ENCODE data around the gene CATSPER3. TPM values are rescaled to one million over a fixed set of nuclear protein-coding genes. Genes with fewer than 3 reads are reported as not detected.

Gene CATSPER3
- total RNA-seq, 4 donors from 2014 or later: 0.22 to 1.9 (median 0.70) TPM

GRCh38 chr5:135009736-135010501 lies 42.2 kb downstream of the CATSPER3 start:
- Histone ChIP-seq H3K27ac (no peak overlapping the region), H3K4me1 (no peaks in the 10 kb centered on the region), H3K27me3 (no peaks in the 10 kb centered on the region), H3K36me3 (no peaks in the 10 kb centered on the region), H3K9me3 (no peaks in the 10 kb centered on the region), H3K4me3 (no peak overlapping the region)
- DNase-seq (no peak), ATAC-seq (no peak)
- TF ChIP-seq POLR2A (IDR thresholded peaks at IDR 0.05) (no peak), CTCF (IDR thresholded peaks at IDR 0.05 in 4 of 5, conservative IDR thresholded peaks at IDR 0.05 in 1 of 5) (no peak)
- intact Hi-C loops (cut with DNase I; ENCODE audit: low total_unique reads): no loop called here
- in situ Hi-C loops (cut with MboI; ENCODE audit: low sequenced_read_pairs in 4 of 4): loop anchor here in 1 of 4 donors (25.0 kb wide), 1 partner anchor 177 kb away; no protein-coding TSS in a partner anchor

GRCh38 chr5:135010502-135011354 lies 43.0 kb downstream of the CATSPER3 start:
- Histone ChIP-seq H3K4me3 (no peak overlapping the region), H3K27me3 (no peaks in the 10 kb centered on the region), H3K4me1 (no peaks in the 10 kb centered on the region), H3K9me3 (no peaks in the 10 kb centered on the region), H3K36me3 (no peaks in the 10 kb centered on the region), H3K27ac (no peak overlapping the region)
- no peak for DNase-seq
- in situ Hi-C loops (cut with MboI; ENCODE audit: low sequenced_read_pairs in 4 of 4): loop anchor here in 1 of 4 donors (25.0 kb wide), 1 partner anchor 177 kb away; no protein-coding TSS in a partner anchor
- intact Hi-C loops (cut with DNase I; ENCODE audit: low total_unique reads): no loop called here
- TF ChIP-seq CTCF (IDR thresholded peaks at IDR 0.05 in 4 of 5, conservative IDR thresholded peaks at IDR 0.05 in 1 of 5): no peak
- no peak for TF ChIP-seq POLR2A (IDR thresholded peaks at IDR 0.05)
- ATAC-seq: no peak

GRCh38 chr5:135011355-135012032 lies 43.8 kb downstream of the CATSPER3 start:
- TF ChIP-seq POLR2A (IDR thresholded peaks at IDR 0.05) (no peak), CTCF (IDR thresholded peaks at IDR 0.05 in 4 of 5, conservative IDR thresholded peaks at IDR 0.05 in 1 of 5) (no peak)
- Histone ChIP-seq H3K4me1 (no peaks in the 10 kb centered on the region), H3K4me3 (no peak overlapping the region), H3K27me3 (no peaks in the 10 kb centered on the region), H3K36me3 (no peaks in the 10 kb centered on the region), H3K9me3 (no peaks in the 10 kb centered on the region), H3K27ac (no peak overlapping the region)
- DNase-seq (no peak), ATAC-seq (no peak)
- intact Hi-C loops (cut with DNase I; ENCODE audit: low total_unique reads): no loop called here
- in situ Hi-C loops (cut with MboI; ENCODE audit: low sequenced_read_pairs in 4 of 4): loop anchor here in 1 of 4 donors (25.0 kb wide), 1 partner anchor 176 kb away; no protein-coding TSS in a partner anchor

DNA sequence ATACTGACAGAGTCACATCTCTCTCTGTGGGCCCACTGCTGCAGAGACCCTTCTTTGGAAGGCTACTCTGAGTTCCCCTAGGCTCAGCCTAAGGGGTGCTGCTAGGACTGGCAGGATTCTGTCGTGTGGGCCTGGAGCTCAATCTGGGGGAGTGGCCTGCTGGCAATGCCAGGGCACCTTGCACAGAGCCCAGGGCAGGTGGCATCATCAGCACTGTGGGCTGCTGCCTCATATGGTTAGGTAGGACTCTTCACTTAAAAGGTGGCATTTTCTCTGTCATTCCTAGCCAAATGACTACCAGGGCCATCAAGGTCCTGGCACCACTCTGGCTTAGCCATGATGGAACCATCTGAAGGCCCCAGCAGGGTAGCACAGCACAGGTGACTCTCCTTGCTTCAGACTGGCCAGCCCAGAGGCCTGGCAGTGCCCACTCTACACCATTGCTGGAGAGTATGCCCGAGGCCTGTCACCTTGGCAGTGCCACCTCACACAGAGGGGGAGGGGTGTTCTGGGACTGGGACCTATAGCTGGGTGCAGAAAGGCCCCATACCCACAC lies 44.4 kb downstream of the CATSPER3 start:
- Histone ChIP-seq H3K27me3 (no peaks in the 10 kb centered on the region), H3K36me3 (no peaks in the 10 kb centered on the region), H3K9me3 (no peaks in the 10 kb centered on the region), H3K27ac (no peak overlapping the region), H3K4me1 (no peaks in the 10 kb centered on the region), H3K4me3 (no peak overlapping the region)
- intact Hi-C loops (cut with DNase I; ENCODE audit: low total_unique reads): no loop called here
- in situ Hi-C loops (cut with MboI; ENCODE audit: low sequenced_read_pairs in 4 of 4): loop anchor here in 1 of 4 donors (25.0 kb wide), 1 partner anchor 175 kb away; no protein-coding TSS in a partner anchor
- TF ChIP-seq CTCF (IDR thresholded peaks at IDR 0.05 in 4 of 5, conservative IDR thresholded peaks at IDR 0.05 in 1 of 5) (no peak), POLR2A (IDR thresholded peaks at IDR 0.05) (no peak)
- ATAC-seq (peak in 1 of 2 donors; percentile 21), DNase-seq (no peak)

Data from gastrocnemius medialis (tissue), 4 donors.